Measurements from ENCODE around the gene PRSS12. TPM values are rescaled to one million over a fixed set of nuclear protein-coding genes. Genes with fewer than 3 reads are reported as not detected.

The PRSS12 gene
- total and polyA plus RNA-seq, 9 donors, result 0.35 to 5.9 (median 1.2) TPM

- Histone ChIP-seq H3K27me3 (no peaks in the 10 kb centered on the region), H3K27ac (no peak overlapping the region), H3K4me1 (ENCODE audit: insufficient read depth) (no peaks in the 10 kb centered on the region), H3K4me3 (no peak overlapping the region), H3K36me3 (no peaks in the 10 kb centered on the region), H3K9me3 (no peaks in the 10 kb centered on the region)
- TF ChIP-seq CTCF (IDR thresholded peaks at IDR 0.05), result no peak
- no peak for TF ChIP-seq POLR2A (IDR thresholded peaks at IDR 0.05)
- no peak for TF ChIP-seq EP300 (IDR thresholded peaks at IDR 0.05)
- intact Hi-C loops (cut with DNase I), result no loop called here
- 44 to 61% (median 57%) methylated on average over 4 of the region's 4 CpGs for WGBS, 3 donors
- no peak for DNase-seq
Observed at GRCh38 chr4:118372251-118372650, 19.4 kb upstream of the PRSS12 start.

GRCh38 chr4:118369231-118369630 is 16.4 kb upstream of the PRSS12 start:
- 79 to 87% (median 82%) methylated on average over 6 of the region's 6 CpGs for WGBS, 3 donors
- no peaks in the 10 kb centered on the region for H3K4me1 ChIP-seq (ENCODE audit: insufficient read depth)
- intact Hi-C loops (cut with DNase I), result no loop called here

DNA sequence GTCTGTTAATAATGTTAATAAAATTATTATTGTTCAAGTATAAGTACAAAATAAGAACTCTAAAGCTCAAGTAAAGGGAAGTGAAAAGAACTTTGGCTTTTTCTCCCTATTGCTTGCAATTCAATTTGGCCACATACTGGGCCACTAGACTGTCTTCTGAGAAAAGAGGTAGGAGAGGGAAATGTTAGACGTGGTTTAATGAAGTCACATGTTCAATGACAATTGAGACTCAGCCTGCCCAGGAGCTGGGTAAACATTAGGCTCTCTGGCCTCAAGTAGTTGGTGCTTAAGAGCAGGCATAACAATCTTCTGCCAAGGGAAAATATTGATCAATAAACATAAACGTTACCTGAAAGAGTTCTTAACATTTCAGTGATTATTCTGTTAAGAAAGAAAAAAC is 15.1 kb upstream of the PRSS12 start:
- no peaks in the 10 kb centered on the region for H3K36me3 ChIP-seq
- no peak for DNase-seq
- intact Hi-C loops (cut with DNase I), result no loop called here
- H3K4me1 ChIP-seq (ENCODE audit: insufficient read depth), result no peaks in the 10 kb centered on the region
- TF ChIP-seq CTCF (IDR thresholded peaks at IDR 0.05) (no peak), POLR2A (IDR thresholded peaks at IDR 0.05) (no peak), EP300 (IDR thresholded peaks at IDR 0.05) (no peak)
- H3K27me3 ChIP-seq, result no peaks in the 10 kb centered on the region
- no peaks in the 10 kb centered on the region for H3K9me3 ChIP-seq
- H3K4me3 ChIP-seq, result no peak overlapping the region
- WGBS, 3 donors, result 82 to 83% (median 83%) methylated on average over 2 of the region's 2 CpGs
- H3K27ac ChIP-seq, result no peak overlapping the region

More at GRCh38 chr4:118369231-118369630, 16.4 kb upstream of the PRSS12 start:
- no peak for TF ChIP-seq EP300 (IDR thresholded peaks at IDR 0.05)
- TF ChIP-seq POLR2A (IDR thresholded peaks at IDR 0.05), result no peak
- TF ChIP-seq CTCF (IDR thresholded peaks at IDR 0.05), result no peak
- no peaks in the 10 kb centered on the region for H3K36me3 ChIP-seq
- H3K27me3 ChIP-seq, result no peaks in the 10 kb centered on the region
- H3K27ac ChIP-seq, result no peak overlapping the region
- no peaks in the 10 kb centered on the region for H3K9me3 ChIP-seq
- H3K4me3 ChIP-seq, result no peak overlapping the region
- no peak for DNase-seq

DNA sequence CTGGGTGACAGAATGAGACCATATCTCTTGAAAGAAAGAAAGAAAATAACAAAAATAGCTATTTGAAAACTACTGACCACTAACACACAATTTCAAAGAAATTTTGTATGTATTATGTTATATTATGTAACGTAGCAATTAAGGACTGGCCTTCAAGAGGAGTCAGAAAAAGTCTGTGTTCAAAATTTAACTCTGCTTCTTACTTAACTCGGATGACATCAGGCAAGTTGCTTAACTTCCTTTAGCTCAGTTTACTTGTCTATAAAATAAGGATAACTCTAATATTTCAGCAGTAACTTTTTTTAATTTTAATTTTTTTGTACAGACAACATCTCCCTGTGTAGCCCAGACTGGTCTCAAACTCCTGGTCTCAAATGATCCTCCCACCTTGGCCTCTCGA is 14.6 kb upstream of the PRSS12 start:
- 87 to 91% (median 91%) methylated on average over 3 of the region's 3 CpGs for WGBS, 3 donors
- H3K27me3 ChIP-seq, result no peaks in the 10 kb centered on the region
- intact Hi-C loops (cut with DNase I), result no loop called here
- no peak overlapping the region for H3K4me3 ChIP-seq
- H3K9me3 ChIP-seq, result no peaks in the 10 kb centered on the region
- TF ChIP-seq EP300 (IDR thresholded peaks at IDR 0.05), result no peak
- DNase-seq, result no peak
- H3K27ac ChIP-seq, result no peak overlapping the region
- H3K4me1 ChIP-seq (ENCODE audit: insufficient read depth), result no peaks in the 10 kb centered on the region
- H3K36me3 ChIP-seq, result no peaks in the 10 kb centered on the region

GRCh38 chr4:118363166-118363565 is 10.4 kb upstream of the PRSS12 start:
- Histone ChIP-seq H3K4me1 (ENCODE audit: insufficient read depth) (no peaks in the 10 kb centered on the region), H3K27me3 (no peaks in the 10 kb centered on the region), H3K9me3 (no peaks in the 10 kb centered on the region), H3K4me3 (no peak overlapping the region), H3K36me3 (no peaks in the 10 kb centered on the region), H3K27ac (no peak overlapping the region)
- TF ChIP-seq EP300 (IDR thresholded peaks at IDR 0.05) (no peak), CTCF (IDR thresholded peaks at IDR 0.05) (no peak), POLR2A (IDR thresholded peaks at IDR 0.05) (no peak)
- no peak for DNase-seq
- WGBS, 3 donors, result 83 to 90% (median 84%) methylated on average over 3 of the region's 3 CpGs
- intact Hi-C loops (cut with DNase I), result no loop called here

Data from ovary (tissue), 9 donors.